Lower lobe of right lung (tissue), 2 donors: ENCODE results near the gene TSGA10. TPM values are rescaled to one million over a fixed set of nuclear protein-coding genes. Genes with fewer than 3 reads are reported as not detected.
A peak's percentile ranks its signal among the peaks of the same experiment; 100 is the strongest.

Experiments used
- ATAC-seq, 2 donors: fragments of 200-7000 bp; cut with Tn5 transposase; one replicate each; pipeline ENCODE4 v1.9.1; 2020 to 2022; ENCODE audit warnings: mild to moderate bottlenecking in 2 of 2, moderate library complexity in 2 of 2
- DNase-seq: peaks from one replicate; pipeline ENCODE4 v3.0.0-alpha.2; 2020
- H3K27ac ChIP-seq: fragments of 200-600 bp; one replicate; pipeline ENCODE4 v1.8.0; 2022
- H3K27me3 ChIP-seq: fragments of 200-600 bp; one replicate; pipeline ENCODE4 v1.8.0; 2022; ENCODE audit warnings: low read depth
- H3K36me3 ChIP-seq: fragments of 200-600 bp; one replicate; pipeline ENCODE4 v1.8.0; 2022; ENCODE audit warnings: mild to moderate bottlenecking
- H3K4me1 ChIP-seq: fragments of 200-600 bp; one replicate; pipeline ENCODE4 v1.8.0; 2022
- H3K4me3 ChIP-seq: fragments of 200-600 bp; one replicate; pipeline ENCODE4 v1.8.0; 2022; ENCODE audit warnings: mild to moderate bottlenecking
- H3K9me3 ChIP-seq: fragments of 200-600 bp; one replicate; pipeline ENCODE4 v1.8.0; 2022
- intact Hi-C: fragments of 100-400 bp; cut with DNase I; formaldehyde crosslinking; loops from one replicate; pipeline ENCODE4 v1.11.0; 2022
- total RNA-seq: library from RNA; stranded (reverse); fragmentation: NEBNext Ultra II Directional; extraction: Animal tissue kit (Norgen Biotek cat#: 25700); gene quantifications from one replicate; pipeline ENCODE4 v1.2.1, GENCODE V29; 2021
- TF ChIP-seq, protein P1 (sequence below): fragments of 200-600 bp; IDR thresholded peaks from one replicate; pipeline ENCODE4 v1.8.0; 2022; ENCODE audit warnings: antibody characterized with exemption, mild to moderate bottlenecking
- donor health status: DM: no; HTN: yes; CAD: no; lungs with severe emphysema.

Gene TSGA10
- total RNA-seq, 1 donor from 2014 or later = 9.9 TPM

DNA sequence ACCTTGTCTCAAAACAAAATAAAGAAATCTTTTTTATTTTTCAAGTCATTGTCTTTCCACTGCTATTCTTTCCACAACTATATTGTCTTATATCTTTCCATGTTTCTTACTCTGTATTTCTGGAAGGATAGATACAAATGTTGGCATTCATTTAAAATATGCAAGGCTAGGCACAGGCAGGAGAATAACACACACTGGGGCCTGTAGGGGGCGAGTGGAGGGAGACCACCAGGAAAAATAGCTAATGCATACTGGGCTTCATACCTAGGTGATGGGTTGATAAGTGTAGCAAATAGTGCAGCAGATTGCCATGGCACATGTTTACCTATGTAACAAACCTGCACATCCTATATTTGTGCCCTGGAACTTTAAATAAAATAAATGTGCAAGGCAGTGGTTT, 35.8 kb upstream of the TSGA10 start:
- Histone ChIP-seq H3K9me3 (no peaks in the 10 kb centered on the region), H3K4me1 (no peaks in the 10 kb centered on the region), H3K27ac (no peak overlapping the region), H3K4me3 (no peak overlapping the region), H3K36me3 (peaks cover 67% of the 10 kb centered on the region), H3K27me3 (no peaks in the 10 kb centered on the region)
- TF ChIP-seq, protein P1, sequence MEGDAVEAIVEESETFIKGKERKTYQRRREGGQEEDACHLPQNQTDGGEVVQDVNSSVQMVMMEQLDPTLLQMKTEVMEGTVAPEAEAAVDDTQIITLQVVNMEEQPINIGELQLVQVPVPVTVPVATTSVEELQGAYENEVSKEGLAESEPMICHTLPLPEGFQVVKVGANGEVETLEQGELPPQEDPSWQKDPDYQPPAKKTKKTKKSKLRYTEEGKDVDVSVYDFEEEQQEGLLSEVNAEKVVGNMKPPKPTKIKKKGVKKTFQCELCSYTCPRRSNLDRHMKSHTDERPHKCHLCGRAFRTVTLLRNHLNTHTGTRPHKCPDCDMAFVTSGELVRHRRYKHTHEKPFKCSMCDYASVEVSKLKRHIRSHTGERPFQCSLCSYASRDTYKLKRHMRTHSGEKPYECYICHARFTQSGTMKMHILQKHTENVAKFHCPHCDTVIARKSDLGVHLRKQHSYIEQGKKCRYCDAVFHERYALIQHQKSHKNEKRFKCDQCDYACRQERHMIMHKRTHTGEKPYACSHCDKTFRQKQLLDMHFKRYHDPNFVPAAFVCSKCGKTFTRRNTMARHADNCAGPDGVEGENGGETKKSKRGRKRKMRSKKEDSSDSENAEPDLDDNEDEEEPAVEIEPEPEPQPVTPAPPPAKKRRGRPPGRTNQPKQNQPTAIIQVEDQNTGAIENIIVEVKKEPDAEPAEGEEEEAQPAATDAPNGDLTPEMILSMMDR = no peak
- intact Hi-C loops = no loop called here
- DNase-seq = no peak
- ATAC-seq = no peak

GRCh38 chr2:99188357-99188756, 33.6 kb upstream of the TSGA10 start:
- no peak for ATAC-seq

DNA sequence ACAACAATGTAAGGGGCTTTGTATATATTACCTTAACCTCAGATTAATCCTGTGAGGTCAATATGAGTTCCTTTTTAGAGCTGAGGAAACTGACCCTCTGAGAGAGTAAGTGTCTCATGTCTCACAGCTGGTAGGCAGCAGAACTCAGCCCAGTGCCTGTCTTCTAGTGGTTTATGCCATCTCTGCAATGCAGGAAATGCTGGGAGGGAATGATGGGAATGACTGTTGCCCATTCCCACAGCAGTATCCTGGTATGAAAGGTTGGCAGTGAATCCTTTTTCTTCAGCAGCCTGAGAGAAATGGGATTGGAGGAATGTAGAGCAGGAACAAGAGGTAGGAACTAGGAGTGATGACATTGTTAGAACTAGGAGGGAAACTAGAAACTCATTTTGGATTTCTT, 32.3 kb upstream of the TSGA10 start:
- ATAC-seq (no peak), DNase-seq (no peak)
- intact Hi-C loops = no loop called here
- H3K27me3 ChIP-seq = no peaks in the 10 kb centered on the region
- no peak overlapping the region for H3K4me3 ChIP-seq
- H3K9me3 ChIP-seq = no peaks in the 10 kb centered on the region
- peaks cover 11% of the 10 kb centered on the region for H3K4me1 ChIP-seq
- TF ChIP-seq, protein P1 = no peak
- no peak overlapping the region for H3K27ac ChIP-seq
- H3K36me3 ChIP-seq = peaks cover 44% of the 10 kb centered on the region

More at GRCh38 chr2:99188357-99188756, 33.6 kb upstream of the TSGA10 start:
- Histone ChIP-seq H3K9me3 (no peaks in the 10 kb centered on the region), H3K4me3 (no peak overlapping the region), H3K27ac (no peak overlapping the region), H3K27me3 (no peaks in the 10 kb centered on the region), H3K4me1 (no peaks in the 10 kb centered on the region), H3K36me3 (peaks cover 48% of the 10 kb centered on the region)
- TF ChIP-seq, protein P1 = no peak
- intact Hi-C loops = no loop called here
- no peak for DNase-seq

- H3K9me3 ChIP-seq = no peaks in the 10 kb centered on the region
- peaks cover 24% of the 10 kb centered on the region for H3K36me3 ChIP-seq
- DNase-seq (no peak), ATAC-seq (no peak)
- TF ChIP-seq, protein P1 = no peak
- no peaks in the 10 kb centered on the region for H3K27me3 ChIP-seq
- no peak overlapping the region for H3K27ac ChIP-seq
- H3K4me1 ChIP-seq = peaks cover 25% of the 10 kb centered on the region
- intact Hi-C loops = no loop called here
- no peak overlapping the region for H3K4me3 ChIP-seq
These were observed 30.1 kb upstream of the TSGA10 start for GRCh38 chr2:99184811-99185210.

GRCh38 chr2:99183025-99183424, 28.3 kb upstream of the TSGA10 start:
- intact Hi-C loops = no loop called here
- peaks cover 34% of the 10 kb centered on the region for H3K4me1 ChIP-seq
- H3K36me3 ChIP-seq = peaks cover 9% of the 10 kb centered on the region
- no peak overlapping the region for H3K4me3 ChIP-seq
- no peaks in the 10 kb centered on the region for H3K27me3 ChIP-seq
- H3K27ac ChIP-seq = no peak overlapping the region
- TF ChIP-seq, protein P1 = no peak
- no peaks in the 10 kb centered on the region for H3K9me3 ChIP-seq
- DNase-seq = no peak
- no peak for ATAC-seq

- no peaks in the 10 kb centered on the region for H3K36me3 ChIP-seq
- peak overlapping the region; percentile 84 for H3K27ac ChIP-seq
- intact Hi-C loops = no loop called here
- no peak for DNase-seq
- no peaks in the 10 kb centered on the region for H3K27me3 ChIP-seq
- ATAC-seq = no peak
- peaks cover 34% of the 10 kb centered on the region for H3K4me1 ChIP-seq
- no peaks in the 10 kb centered on the region for H3K9me3 ChIP-seq
- TF ChIP-seq, protein P1 = no peak
- peak overlapping the region; percentile 87 for H3K4me3 ChIP-seq
These were observed 26.9 kb upstream of the TSGA10 start for GRCh38 chr2:99181624-99182000.
